Smooth muscle cell (in vitro differentiated cells): ENCODE measurements around the gene ADRB2. TPM values are rescaled to one million over a fixed set of nuclear protein-coding genes. Genes with fewer than 3 reads are reported as not detected.

Source experiments
- DNase-seq: peaks from one replicate; lab custom pipeline; 2025; ENCODE audit not compliant: unreplicated experiment; lab: John Stamatoyannopoulos, UW
- H2AFZ ChIP-seq: fragments of 200-600 bp; sonication (generic); 2 replicates; pipeline ENCODE4 v1.6.0; 2016; ENCODE audit warnings: antibody characterized with exemption, low read depth, mild to moderate bottlenecking
- H3F3A ChIP-seq: fragments of 200-600 bp; sonication (generic); 2 replicates; pipeline ENCODE4 v1.6.0; 2017; ENCODE audit warnings: antibody characterized with exemption, low read depth
- H3K27ac ChIP-seq: fragments of 200-600 bp; sonication (generic); 2 replicates; pipeline ENCODE4 v1.5.1; 2016; ENCODE audit warnings: low read depth, mild to moderate bottlenecking
- H3K27me3 ChIP-seq: fragments of 200-600 bp; sonication (generic); 2 replicates; pipeline ENCODE4 v1.6.1; 2016; ENCODE audit warnings: low read depth, mild to moderate bottlenecking
- H3K36me3 ChIP-seq: fragments of 200-600 bp; sonication (generic); 2 replicates; pipeline ENCODE4 v1.5.1; 2016; ENCODE audit warnings: low read depth
- H3K4me1 ChIP-seq: fragments of 200-600 bp; sonication (generic); 2 replicates; pipeline ENCODE4 v1.5.1; 2016; ENCODE audit warnings: low read depth
- H3K4me2 ChIP-seq: fragments of 200-600 bp; sonication (generic); 2 replicates; pipeline ENCODE4 v1.6.0; 2016; ENCODE audit warnings: mild to moderate bottlenecking
- H3K4me3 ChIP-seq: fragments of 200-600 bp; sonication (generic); 2 replicates; pipeline ENCODE4 v1.5.1; 2016; ENCODE audit warnings: mild to moderate bottlenecking
- H3K79me2 ChIP-seq: fragments of 200-600 bp; sonication (generic); 2 replicates; pipeline ENCODE4 v1.6.0; 2016; ENCODE audit warnings: low read depth, mild to moderate bottlenecking
- H3K9ac ChIP-seq: fragments of 200-600 bp; sonication (generic); 2 replicates; pipeline ENCODE4 v1.6.0; 2016; ENCODE audit warnings: low read depth
- H3K9me3 ChIP-seq: fragments of 200-600 bp; sonication (generic); replicated peaks from 2 replicates; pipeline ENCODE4 v1.5.1; 2016; ENCODE audit warnings: low read depth
- H4K20me1 ChIP-seq: fragments of 200-600 bp; sonication (generic); 2 replicates; pipeline ENCODE4 v1.6.0; 2016; ENCODE audit warnings: low read depth
- CTCF ChIP-seq: fragments of 200-600 bp; sonication (generic); IDR thresholded peaks from 2 replicates; pipeline ENCODE4 v1.5.1; 2017; ENCODE audit warnings: borderline replicate concordance, mild to moderate bottlenecking, antibody characterized with exemption; ENCODE audit not compliant: insufficient read depth, poor library complexity, severe bottlenecking
- whole genome bisulfite sequencing: methylation state at CpG from one replicate; pipeline ENCODE4 v1.1.7; 2016; ENCODE audit warnings: low lambda C conversion rate; 5-methylcytosine and 5-hydroxymethylcytosine counted together
- polyA plus RNA-seq: library from polyadenylated mRNA; unstranded; fragments of >200 nt; fragmentation: Nextera tagmentation; extraction: Ambion mirVana; gene quantifications from 2 replicates; pipeline ENCODE4 v1.2.1, GENCODE V29; 2016
- total RNA-seq: library from RNA; depleted of rRNA; stranded (reverse); fragments of >200 nt; gene quantifications from 2 replicates; pipeline ENCODE4 v1.2.3, GENCODE V29; 2014

ADRB2 gene
- total and polyA plus RNA-seq, 2 experiments from 2014 or later = 1.9 TPM

GRCh38 chr5:148830211-148830610 lies 3.8 kb downstream of the ADRB2 start:
- H3K79me2 ChIP-seq = no peaks in the 10 kb centered on the region
- no peak overlapping the region for H3K9ac ChIP-seq
- H3K36me3 ChIP-seq = no peaks in the 10 kb centered on the region
- H2AFZ ChIP-seq = no peak overlapping the region
- H3K4me1 ChIP-seq = no peaks in the 10 kb centered on the region
- no peak for TF ChIP-seq CTCF
- no peak overlapping the region for H3K27ac ChIP-seq
- H4K20me1 ChIP-seq = no peaks in the 10 kb centered on the region
- H3K4me3 ChIP-seq = no peak overlapping the region
- WGBS = 90% methylated on average over 2 of the region's 2 CpGs
- H3F3A ChIP-seq = no peaks in the 10 kb centered on the region
- H3K9me3 ChIP-seq = no peaks in the 10 kb centered on the region
- H3K4me2 ChIP-seq = no peak overlapping the region
- H3K27me3 ChIP-seq = peaks cover 3% of the 10 kb centered on the region
- no peak for DNase-seq

DNA sequence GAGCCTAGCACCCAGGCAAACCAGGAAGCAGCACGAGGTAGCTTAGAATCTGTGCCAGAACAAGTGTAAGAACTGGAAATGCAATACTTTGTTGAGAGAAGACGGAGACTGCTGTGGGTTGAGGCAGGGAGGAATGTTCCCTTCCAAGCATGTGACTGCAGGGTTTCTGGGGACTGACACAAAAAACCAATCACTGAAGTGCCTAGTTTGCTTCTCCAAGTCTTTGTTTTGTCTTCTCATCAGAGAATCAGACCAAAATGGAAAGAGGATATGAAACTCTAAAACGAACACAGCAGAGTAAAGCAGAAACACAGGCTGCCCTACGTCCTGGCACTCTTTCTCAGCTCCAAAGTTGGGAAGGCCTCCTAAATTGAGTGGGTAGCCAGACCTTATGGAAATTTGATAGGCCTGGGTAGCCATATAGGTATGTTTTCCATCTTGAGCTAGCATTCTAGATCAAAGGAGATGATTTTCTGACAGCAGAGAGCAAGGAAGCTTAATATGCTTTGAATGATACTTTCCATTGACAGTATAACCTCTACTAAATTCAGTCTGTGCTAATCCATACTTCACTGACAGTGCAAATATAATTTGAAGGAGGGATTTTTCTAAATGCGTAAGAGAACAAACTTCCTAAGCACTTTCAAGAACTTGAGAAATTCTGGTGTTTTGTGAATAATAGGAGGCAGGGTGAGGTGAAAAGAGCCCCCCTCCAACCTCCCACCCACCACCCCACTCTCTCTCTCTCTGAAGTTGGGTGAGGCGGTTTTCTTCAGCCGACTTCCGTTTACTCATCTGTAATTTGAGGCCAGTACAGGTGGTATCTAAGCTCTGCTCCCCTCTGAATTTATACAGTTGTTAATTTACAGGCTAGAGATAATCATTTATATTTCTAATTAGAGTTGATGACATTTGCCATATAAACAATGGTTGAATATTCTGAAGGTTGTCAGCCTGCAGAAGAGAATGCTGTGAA lies 5.5 kb downstream of the ADRB2 start:
- 84% methylated on average over 8 of the region's 8 CpGs for WGBS
- H3K4me1 ChIP-seq = no peaks in the 10 kb centered on the region
- no peaks in the 10 kb centered on the region for H3K79me2 ChIP-seq
- H3F3A ChIP-seq = no peaks in the 10 kb centered on the region
- TF ChIP-seq CTCF = no peak
- H3K27me3 ChIP-seq = peaks cover 3% of the 10 kb centered on the region
- H3K4me3 ChIP-seq = no peak overlapping the region
- no peaks in the 10 kb centered on the region for H3K9me3 ChIP-seq
- H4K20me1 ChIP-seq = no peaks in the 10 kb centered on the region
- H3K27ac ChIP-seq = no peak overlapping the region
- H3K4me2 ChIP-seq = no peak overlapping the region
- H2AFZ ChIP-seq = no peak overlapping the region
- DNase-seq = no peak
- no peak overlapping the region for H3K9ac ChIP-seq
- no peaks in the 10 kb centered on the region for H3K36me3 ChIP-seq

DNA sequence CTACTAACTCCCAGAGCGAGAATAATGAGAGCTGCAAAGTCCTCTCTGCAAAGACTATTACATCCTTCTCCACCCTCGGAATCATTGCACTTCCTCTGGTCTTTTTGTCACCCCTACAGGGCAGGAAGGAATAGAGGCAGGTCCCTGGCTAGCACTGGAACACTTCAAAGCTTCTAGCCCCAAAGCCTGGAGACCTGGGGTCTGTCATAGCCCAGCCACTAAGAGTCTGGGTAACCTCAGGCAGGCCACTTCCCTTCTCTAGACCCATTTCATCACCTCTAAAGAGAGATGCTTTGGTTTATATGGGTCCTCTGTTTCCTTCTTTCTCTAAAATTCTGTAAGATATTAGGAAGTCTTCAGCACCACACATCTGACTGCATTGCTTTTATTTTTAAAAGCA lies 6.7 kb downstream of the ADRB2 start:
- Histone ChIP-seq H3K9me3 (no peaks in the 10 kb centered on the region), H3K4me1 (no peaks in the 10 kb centered on the region)

More for the DNA sequence above, 6.7 kb downstream of the ADRB2 start:
- TF ChIP-seq CTCF = no peak
- no peak for DNase-seq
- H3K4me3 ChIP-seq = no peak overlapping the region
- 56% methylated on average over 2 of the region's 2 CpGs for WGBS
- no peak overlapping the region for H3K4me2 ChIP-seq
- no peaks in the 10 kb centered on the region for H3K36me3 ChIP-seq
- no peak overlapping the region for H2AFZ ChIP-seq
- peaks cover 3% of the 10 kb centered on the region for H3K27me3 ChIP-seq
- H3K79me2 ChIP-seq = no peaks in the 10 kb centered on the region
- no peaks in the 10 kb centered on the region for H3F3A ChIP-seq
- no peak overlapping the region for H3K27ac ChIP-seq
- H3K9ac ChIP-seq = no peak overlapping the region
- no peaks in the 10 kb centered on the region for H4K20me1 ChIP-seq
